ES-I3 (cell line): ENCODE results near the gene RNF168.
A peak's percentile ranks its signal among the peaks of the same experiment; 100 is the strongest.
"Not testable (repeated sequence)": the region's sequence is repeated elsewhere in the genome, so short reads cannot be mapped to it uniquely, and the experiment has no call there.

ENCODE experiments used
- H3K36me3 ChIP-seq: 2 replicates; pipeline ENCODE4 v1.6.1; 2013; ENCODE audit warnings: mild to moderate bottlenecking, low read length, control low read depth, moderate library complexity; ENCODE audit not compliant: insufficient read depth
- H3K4me1 ChIP-seq: 2 replicates; pipeline ENCODE4 v1.6.1; 2013; ENCODE audit warnings: mild to moderate bottlenecking, control low read depth, low read length; ENCODE audit not compliant: insufficient read depth
- H3K9ac ChIP-seq: 2 replicates; pipeline ENCODE4 v1.6.1; 2013; ENCODE audit warnings: low read depth, mild to moderate bottlenecking, low read length, moderate library complexity
- H3K9me3 ChIP-seq: 2 replicates; pipeline ENCODE4 v1.6.1; 2013; ENCODE audit warnings: mild to moderate bottlenecking, low read length, moderate library complexity; ENCODE audit not compliant: control insufficient read depth, insufficient read depth

The RNF168 gene

GRCh38 chr3:196524527-196524926, 21.0 kb upstream of the RNF168 start:
- H3K36me3 ChIP-seq: no peaks in the 10 kb centered on the region
- no peak overlapping the region for H3K9ac ChIP-seq

GRCh38 chr3:196523841-196524240, 20.3 kb upstream of the RNF168 start:
- no peak overlapping the region for H3K9ac ChIP-seq
- peaks cover 17% of the 10 kb centered on the region for H3K9me3 ChIP-seq
- no peaks in the 10 kb centered on the region for H3K36me3 ChIP-seq
- no peaks in the 10 kb centered on the region for H3K4me1 ChIP-seq

More at GRCh38 chr3:196524527-196524926, 21.0 kb upstream of the RNF168 start:
- H3K4me1 ChIP-seq: no peaks in the 10 kb centered on the region
- peaks cover 11% of the 10 kb centered on the region; the same call in 1 of the 2 replicates for H3K9me3 ChIP-seq

GRCh38 chr3:196521291-196521690, 17.7 kb upstream of the RNF168 start:
- not testable (repeated sequence) for H3K36me3 ChIP-seq, H3K9ac ChIP-seq, H3K4me1 ChIP-seq
- peaks cover 28% of the 10 kb centered on the region for H3K9me3 ChIP-seq

- Histone ChIP-seq H3K4me1 (no peaks in the 10 kb centered on the region), H3K9me3 (peaks cover 28% of the 10 kb centered on the region), H3K36me3 (no peaks in the 10 kb centered on the region), H3K9ac (no peak overlapping the region)
These were observed 16.1 kb upstream of the RNF168 start for GRCh38 chr3:196519718-196520082.

GRCh38 chr3:196518966-196519717, 15.6 kb upstream of the RNF168 start:
- Histone ChIP-seq H3K36me3 (no peaks in the 10 kb centered on the region), H3K4me1 (no peaks in the 10 kb centered on the region), H3K9ac (no peak overlapping the region), H3K9me3 (peaks cover 28% of the 10 kb centered on the region)

GRCh38 chr3:196517919-196518318, 14.4 kb upstream of the RNF168 start:
- Histone ChIP-seq H3K9me3 (peaks cover 28% of the 10 kb centered on the region), H3K4me1 (no peaks in the 10 kb centered on the region), H3K36me3 (no peaks in the 10 kb centered on the region), H3K9ac (no peak overlapping the region)

- Histone ChIP-seq H3K4me1 (no peaks in the 10 kb centered on the region), H3K9ac (peak overlapping the region; percentile 5; the same call in 1 of the 2 replicates), H3K9me3 (peaks cover 28% of the 10 kb centered on the region), H3K36me3 (no peaks in the 10 kb centered on the region)
These were observed 13.7 kb upstream of the RNF168 start for GRCh38 chr3:196517162-196517800.

- Histone ChIP-seq H3K9me3 (peaks cover 21% of the 10 kb centered on the region), H3K4me1 (no peaks in the 10 kb centered on the region), H3K36me3 (no peaks in the 10 kb centered on the region), H3K9ac (no peak within 1 kb of the TSS)
These were observed 11.5 kb upstream of the RNF168 start, which contains the start of gene SMCO1 for GRCh38 chr3:196514913-196515621. Gene SMCO1, minus strand, starts transcription at chr3:196515346. Its CDS starts 137 bp downstream, at chr3:196515209.

- Histone ChIP-seq H3K9me3 (peaks cover 15% of the 10 kb centered on the region), H3K9ac (no peak overlapping the region), H3K36me3 (no peaks in the 10 kb centered on the region), H3K4me1 (no peaks in the 10 kb centered on the region)
These were observed 10.8 kb upstream of the RNF168 start for GRCh38 chr3:196514350-196514716.

- H3K4me1 ChIP-seq: no peaks in the 10 kb centered on the region
These were observed 10.3 kb upstream of the RNF168 start for GRCh38 chr3:196513697-196514349.

GRCh38 chr3:196511646-196512425, 8.3 kb upstream of the RNF168 start:
- not testable (repeated sequence) for H3K4me1 ChIP-seq, H3K36me3 ChIP-seq, H3K9me3 ChIP-seq, H3K9ac ChIP-seq

More at GRCh38 chr3:196513697-196514349, 10.3 kb upstream of the RNF168 start:
- no peak overlapping the region for H3K9ac ChIP-seq
- no peaks in the 10 kb centered on the region for H3K36me3 ChIP-seq
- peaks cover 10% of the 10 kb centered on the region; the same call in 1 of the 2 replicates for H3K9me3 ChIP-seq

- not testable (repeated sequence) for H3K9ac ChIP-seq, H3K36me3 ChIP-seq, H3K4me1 ChIP-seq
- H3K9me3 ChIP-seq: peaks cover 11% of the 10 kb centered on the region; the same call in 1 of the 2 replicates
These were observed 7.5 kb upstream of the RNF168 start for GRCh38 chr3:196511108-196511507.

GRCh38 chr3:196506687-196507086, 3.1 kb upstream of the RNF168 start:
- Histone ChIP-seq H3K36me3 (no peaks in the 10 kb centered on the region), H3K4me1 (peaks cover 3% of the 10 kb centered on the region; the same call in 1 of the 2 replicates), H3K9ac (no peak overlapping the region), H3K9me3 (peaks cover 11% of the 10 kb centered on the region; the same call in 1 of the 2 replicates)
